ENCODE data around the gene IRX1.

Gene IRX1

GRCh38 chr5:3615217-3615616 is 19.6 kb downstream of the IRX1 start:
- no peak overlapping the region for H2AFZ ChIP-seq (ENCODE audit: low read length, unreplicated experiment)
- no peaks in the 10 kb centered on the region for H3K36me3 ChIP-seq (ENCODE audit: insufficient read depth, low read length)
- H3K27me3 ChIP-seq (ENCODE audit: insufficient read depth, low read length), result no peaks in the 10 kb centered on the region
- H3K4me3 ChIP-seq (ENCODE audit: low read depth, low read length), result no peak overlapping the region
- no peaks in the 10 kb centered on the region for H3K79me2 ChIP-seq (ENCODE audit: control insufficient read depth, insufficient read depth, low read length, unreplicated experiment)
- no peak overlapping the region for H3K27ac ChIP-seq (ENCODE audit: low read depth, low read length)
- H3K4me1 ChIP-seq (ENCODE audit: control insufficient read depth, insufficient read depth, low read length, unreplicated experiment), result no peaks in the 10 kb centered on the region

GRCh38 chr5:3615829-3616228 is 20.2 kb downstream of the IRX1 start:
- Histone ChIP-seq H3K27me3 (ENCODE audit: insufficient read depth, low read length) (no peaks in the 10 kb centered on the region), H3K36me3 (ENCODE audit: insufficient read depth, low read length) (no peaks in the 10 kb centered on the region), H3K79me2 (ENCODE audit: control insufficient read depth, insufficient read depth, low read length, unreplicated experiment) (no peaks in the 10 kb centered on the region), H3K4me1 (ENCODE audit: control insufficient read depth, insufficient read depth, low read length, unreplicated experiment) (no peaks in the 10 kb centered on the region), H3K27ac (ENCODE audit: low read depth, low read length) (no peak overlapping the region), H3K4me3 (ENCODE audit: low read depth, low read length) (no peak overlapping the region), H2AFZ (ENCODE audit: low read length, unreplicated experiment) (no peak overlapping the region)

GRCh38 chr5:3619579-3619978 is 23.9 kb downstream of the IRX1 start:
- Histone ChIP-seq H3K36me3 (ENCODE audit: insufficient read depth, low read length) (no peaks in the 10 kb centered on the region), H3K27me3 (ENCODE audit: insufficient read depth, low read length) (no peaks in the 10 kb centered on the region), H3K27ac (ENCODE audit: low read depth, low read length) (no peak overlapping the region), H2AFZ (ENCODE audit: low read length, unreplicated experiment) (no peak overlapping the region), H3K79me2 (ENCODE audit: control insufficient read depth, insufficient read depth, low read length, unreplicated experiment) (no peaks in the 10 kb centered on the region), H3K4me3 (ENCODE audit: low read depth, low read length) (no peak overlapping the region), H3K4me1 (ENCODE audit: control insufficient read depth, insufficient read depth, low read length, unreplicated experiment) (no peaks in the 10 kb centered on the region)

- H3K36me3 ChIP-seq (ENCODE audit: insufficient read depth, low read length), result no peaks in the 10 kb centered on the region
- H3K27me3 ChIP-seq (ENCODE audit: insufficient read depth, low read length), result no peaks in the 10 kb centered on the region
- no peak overlapping the region for H2AFZ ChIP-seq (ENCODE audit: low read length, unreplicated experiment)
- H3K4me3 ChIP-seq (ENCODE audit: low read depth, low read length), result no peak overlapping the region
- no peak overlapping the region for H3K27ac ChIP-seq (ENCODE audit: low read depth, low read length)
- H3K79me2 ChIP-seq (ENCODE audit: control insufficient read depth, insufficient read depth, low read length, unreplicated experiment), result no peaks in the 10 kb centered on the region
- no peaks in the 10 kb centered on the region for H3K4me1 ChIP-seq (ENCODE audit: control insufficient read depth, insufficient read depth, low read length, unreplicated experiment)
These were observed 27.3 kb downstream of the IRX1 start for GRCh38 chr5:3622961-3623360.

GRCh38 chr5:3625626-3626025 is 30.0 kb downstream of the IRX1 start:
- Histone ChIP-seq H3K4me3 (ENCODE audit: low read depth, low read length) (no peak overlapping the region), H3K4me1 (ENCODE audit: control insufficient read depth, insufficient read depth, low read length, unreplicated experiment) (no peaks in the 10 kb centered on the region), H3K27ac (ENCODE audit: low read depth, low read length) (no peak overlapping the region), H3K36me3 (ENCODE audit: insufficient read depth, low read length) (no peaks in the 10 kb centered on the region), H2AFZ (ENCODE audit: low read length, unreplicated experiment) (no peak overlapping the region), H3K79me2 (ENCODE audit: control insufficient read depth, insufficient read depth, low read length, unreplicated experiment) (no peaks in the 10 kb centered on the region), H3K27me3 (ENCODE audit: insufficient read depth, low read length) (no peaks in the 10 kb centered on the region)

- H3K4me3 ChIP-seq (ENCODE audit: low read depth, low read length), result no peak overlapping the region
- no peaks in the 10 kb centered on the region for H3K79me2 ChIP-seq (ENCODE audit: control insufficient read depth, insufficient read depth, low read length, unreplicated experiment)
- H2AFZ ChIP-seq (ENCODE audit: low read length, unreplicated experiment), result no peak overlapping the region
- H3K27ac ChIP-seq (ENCODE audit: low read depth, low read length), result no peak overlapping the region
- H3K27me3 ChIP-seq (ENCODE audit: insufficient read depth, low read length), result no peaks in the 10 kb centered on the region
- no peaks in the 10 kb centered on the region for H3K4me1 ChIP-seq (ENCODE audit: control insufficient read depth, insufficient read depth, low read length, unreplicated experiment)
- no peaks in the 10 kb centered on the region for H3K36me3 ChIP-seq (ENCODE audit: insufficient read depth, low read length)
These were observed 38.4 kb downstream of the IRX1 start for GRCh38 chr5:3634061-3634460.

GRCh38 chr5:3639175-3639574 is 43.5 kb downstream of the IRX1 start:
- no peak overlapping the region for H3K27ac ChIP-seq (ENCODE audit: low read depth, low read length)
- H3K4me1 ChIP-seq (ENCODE audit: control insufficient read depth, insufficient read depth, low read length, unreplicated experiment), result no peaks in the 10 kb centered on the region
- H3K4me3 ChIP-seq (ENCODE audit: low read depth, low read length), result no peak overlapping the region
- no peaks in the 10 kb centered on the region for H3K27me3 ChIP-seq (ENCODE audit: insufficient read depth, low read length)
- no peaks in the 10 kb centered on the region for H3K36me3 ChIP-seq (ENCODE audit: insufficient read depth, low read length)
- H2AFZ ChIP-seq (ENCODE audit: low read length, unreplicated experiment), result no peak overlapping the region
- no peaks in the 10 kb centered on the region for H3K79me2 ChIP-seq (ENCODE audit: control insufficient read depth, insufficient read depth, low read length, unreplicated experiment)

GRCh38 chr5:3642231-3642630 is 46.6 kb downstream of the IRX1 start:
- Histone ChIP-seq H3K79me2 (ENCODE audit: control insufficient read depth, insufficient read depth, low read length, unreplicated experiment) (no peaks in the 10 kb centered on the region), H3K4me1 (ENCODE audit: control insufficient read depth, insufficient read depth, low read length, unreplicated experiment) (no peaks in the 10 kb centered on the region), H3K36me3 (ENCODE audit: insufficient read depth, low read length) (no peaks in the 10 kb centered on the region), H2AFZ (ENCODE audit: low read length, unreplicated experiment) (no peak overlapping the region), H3K4me3 (ENCODE audit: low read depth, low read length) (no peak overlapping the region), H3K27me3 (ENCODE audit: insufficient read depth, low read length) (no peaks in the 10 kb centered on the region), H3K27ac (ENCODE audit: low read depth, low read length) (no peak overlapping the region)

- Histone ChIP-seq H3K4me1 (ENCODE audit: control insufficient read depth, insufficient read depth, low read length, unreplicated experiment) (no peaks in the 10 kb centered on the region), H3K27ac (ENCODE audit: low read depth, low read length) (no peak overlapping the region), H3K27me3 (ENCODE audit: insufficient read depth, low read length) (no peaks in the 10 kb centered on the region), H3K36me3 (ENCODE audit: insufficient read depth, low read length) (no peaks in the 10 kb centered on the region), H2AFZ (ENCODE audit: low read length, unreplicated experiment) (no peak overlapping the region), H3K4me3 (ENCODE audit: low read depth, low read length) (no peak overlapping the region), H3K79me2 (ENCODE audit: control insufficient read depth, insufficient read depth, low read length, unreplicated experiment) (no peaks in the 10 kb centered on the region)
These were observed 54.7 kb downstream of the IRX1 start for GRCh38 chr5:3650320-3650719.

- H3K4me1 ChIP-seq (ENCODE audit: control insufficient read depth, insufficient read depth, low read length, unreplicated experiment), result no peaks in the 10 kb centered on the region
- no peaks in the 10 kb centered on the region for H3K27me3 ChIP-seq (ENCODE audit: insufficient read depth, low read length)
These were observed 55.2 kb downstream of the IRX1 start for GRCh38 chr5:3650868-3651267.

More at GRCh38 chr5:3650868-3651267, 55.2 kb downstream of the IRX1 start:
- no peak overlapping the region for H3K4me3 ChIP-seq (ENCODE audit: low read depth, low read length)
- H3K27ac ChIP-seq (ENCODE audit: low read depth, low read length), result no peak overlapping the region
- H2AFZ ChIP-seq (ENCODE audit: low read length, unreplicated experiment), result no peak overlapping the region
- no peaks in the 10 kb centered on the region for H3K36me3 ChIP-seq (ENCODE audit: insufficient read depth, low read length)
- no peaks in the 10 kb centered on the region for H3K79me2 ChIP-seq (ENCODE audit: control insufficient read depth, insufficient read depth, low read length, unreplicated experiment)
